DMS53 (cell line): ENCODE data around the gene KRTAP24-1.
A peak's percentile ranks its signal among the peaks of the same experiment; 100 is the strongest.

Source experiments
- DNase-seq: peaks from one replicate; lab custom pipeline; 2025; lab: John Stamatoyannopoulos, UW

Gene KRTAP24-1

GRCh38 chr21:30282850-30283249 is at the start of gene KRTAP24-1:
TSS of gene KRTAP24-1 (minus strand) at chr21:30282950. CDS start at chr21:30282932, 18 bp downstream.
- no peak for DNase-seq

- DNase-seq = no peak
These were observed 46.6 kb upstream of the KRTAP24-1 start for GRCh38 chr21:30329203-30329875.

- DNase-seq = no peak
These were observed 43.6 kb upstream of the KRTAP24-1 start for GRCh38 chr21:30326390-30326789.

GRCh38 chr21:30320215-30320614 is 37.5 kb upstream of the KRTAP24-1 start, which contains the start of gene KRTAP26-1:
TSS of gene KRTAP26-1 (minus strand) at chr21:30320315. CDS start at chr21:30320035, 280 bp downstream.
- no peak for DNase-seq

GRCh38 chr21:30315701-30316100 is 33.0 kb upstream of the KRTAP24-1 start:
- no peak for DNase-seq

GRCh38 chr21:30306884-30307283 is 24.1 kb upstream of the KRTAP24-1 start:
- no peak for DNase-seq

- DNase-seq = no peak
These were observed 22.4 kb upstream of the KRTAP24-1 start for GRCh38 chr21:30305136-30305535.

- DNase-seq = no peak
These were observed 6.5 kb upstream of the KRTAP24-1 start, which contains the start of gene KRTAP25-1 for GRCh38 chr21:30289215-30289614. TSS of gene KRTAP25-1 (minus strand) at chr21:30289514. CDS start at chr21:30289490, 24 bp downstream.

- DNase-seq = no peak
These were observed 11.1 kb downstream of the KRTAP24-1 start for GRCh38 chr21:30271611-30272010.

- DNase-seq = no peak
These were observed 11.6 kb downstream of the KRTAP24-1 start for GRCh38 chr21:30271156-30271555.

GRCh38 chr21:30269803-30270530 is 12.8 kb downstream of the KRTAP24-1 start:
- DNase-seq = no peak

GRCh38 chr21:30268608-30269197 is 14.0 kb downstream of the KRTAP24-1 start:
- DNase-seq = peak; percentile 61

GRCh38 chr21:30257773-30258172 is 25.0 kb downstream of the KRTAP24-1 start:
- peak; percentile 58 for DNase-seq

GRCh38 chr21:30256100-30256499 is 26.6 kb downstream of the KRTAP24-1 start:
- no peak for DNase-seq

- DNase-seq = no peak
These were observed 27.1 kb downstream of the KRTAP24-1 start for GRCh38 chr21:30255679-30256078.

GRCh38 chr21:30251781-30252180 is 31.0 kb downstream of the KRTAP24-1 start:
- DNase-seq = no peak

GRCh38 chr21:30249936-30250335 is 32.8 kb downstream of the KRTAP24-1 start:
- DNase-seq = no peak

GRCh38 chr21:30248844-30249243 is 33.9 kb downstream of the KRTAP24-1 start:
- DNase-seq = no peak

- no peak for DNase-seq
These were observed 37.7 kb downstream of the KRTAP24-1 start for GRCh38 chr21:30245061-30245460.

- DNase-seq = no peak
These were observed 39.1 kb downstream of the KRTAP24-1 start for GRCh38 chr21:30243691-30244090.

- DNase-seq = no peak
These were observed 42.1 kb downstream of the KRTAP24-1 start for GRCh38 chr21:30240661-30241060.

- DNase-seq = no peak
These were observed 44.6 kb downstream of the KRTAP24-1 start for GRCh38 chr21:30238168-30238567.

- no peak for DNase-seq
These were observed 48.1 kb downstream of the KRTAP24-1 start for GRCh38 chr21:30234643-30235042.
